Choroid plexus epithelial cell (primary cell): ENCODE results near the gene SCN2B.

Source experiments
- DNase-seq: peaks from one replicate; pipeline ENCODE4 v3.0.0-alpha.2; 2010; ENCODE audit warnings: low read depth
- H3K4me3 ChIP-seq: 2 replicates; pipeline ENCODE4 v1.5.1; 2011; ENCODE audit warnings: low read depth, mild to moderate bottlenecking, control low read depth, low read length, moderate library complexity
- TF ChIP-seq, protein P1 (sequence below): conservative IDR thresholded peaks from 2 replicates; pipeline ENCODE4 v1.5.1; 2011; ENCODE audit warnings: low read depth, mild to moderate bottlenecking, control low read depth, inconsistent platforms, low read length, moderate library complexity

SCN2B gene

DNA sequence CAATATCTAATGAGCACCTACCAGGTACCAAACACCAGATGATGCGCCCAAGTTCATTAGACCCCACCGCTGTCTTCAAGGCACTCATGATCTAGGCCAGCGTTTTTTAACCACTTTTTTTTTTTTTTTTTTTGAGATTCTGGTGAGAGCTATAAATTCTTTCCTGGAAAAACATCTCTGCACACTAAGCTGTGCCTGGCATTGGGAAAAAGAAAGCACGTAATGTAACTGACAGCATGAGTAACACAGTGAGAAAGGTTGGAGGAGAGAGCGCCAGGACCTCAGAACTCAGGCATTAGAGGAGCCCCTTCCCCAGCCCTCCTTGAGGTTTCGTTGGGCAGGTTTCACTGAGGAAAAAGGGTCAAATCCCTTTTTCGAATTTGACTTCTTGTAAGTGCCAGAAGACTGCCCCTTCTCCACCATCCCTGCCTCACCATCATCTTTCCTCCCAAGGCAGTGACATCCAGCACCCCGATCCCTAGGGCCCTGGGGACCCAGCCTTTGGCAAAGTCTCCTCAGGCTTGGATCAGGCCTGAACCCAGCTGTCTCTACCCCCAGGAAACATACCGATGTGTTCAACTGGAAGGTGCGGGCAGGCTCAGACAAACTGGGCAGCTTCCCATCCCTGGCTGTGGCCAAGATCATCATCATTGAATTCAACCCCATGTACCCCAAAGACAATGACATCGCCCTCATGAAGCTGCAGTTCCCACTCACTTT is 63.6 kb downstream of the SCN2B start:
- DNase-seq: no peak
- no peak overlapping the region for H3K4me3 ChIP-seq
- TF ChIP-seq, protein P1, sequence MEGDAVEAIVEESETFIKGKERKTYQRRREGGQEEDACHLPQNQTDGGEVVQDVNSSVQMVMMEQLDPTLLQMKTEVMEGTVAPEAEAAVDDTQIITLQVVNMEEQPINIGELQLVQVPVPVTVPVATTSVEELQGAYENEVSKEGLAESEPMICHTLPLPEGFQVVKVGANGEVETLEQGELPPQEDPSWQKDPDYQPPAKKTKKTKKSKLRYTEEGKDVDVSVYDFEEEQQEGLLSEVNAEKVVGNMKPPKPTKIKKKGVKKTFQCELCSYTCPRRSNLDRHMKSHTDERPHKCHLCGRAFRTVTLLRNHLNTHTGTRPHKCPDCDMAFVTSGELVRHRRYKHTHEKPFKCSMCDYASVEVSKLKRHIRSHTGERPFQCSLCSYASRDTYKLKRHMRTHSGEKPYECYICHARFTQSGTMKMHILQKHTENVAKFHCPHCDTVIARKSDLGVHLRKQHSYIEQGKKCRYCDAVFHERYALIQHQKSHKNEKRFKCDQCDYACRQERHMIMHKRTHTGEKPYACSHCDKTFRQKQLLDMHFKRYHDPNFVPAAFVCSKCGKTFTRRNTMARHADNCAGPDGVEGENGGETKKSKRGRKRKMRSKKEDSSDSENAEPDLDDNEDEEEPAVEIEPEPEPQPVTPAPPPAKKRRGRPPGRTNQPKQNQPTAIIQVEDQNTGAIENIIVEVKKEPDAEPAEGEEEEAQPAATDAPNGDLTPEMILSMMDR: no peak
